D721Med (cell line): ENCODE data around the gene THSD4.

Source experiments
- DNase-seq: peaks from one replicate; pipeline ENCODE4 v3.0.0; 2011; ENCODE audit warnings: low spot score; ENCODE audit not compliant: insufficient read length
- FAIRE-seq: peaks from 2 replicates; lab custom pipeline; 2011; peaks lifted over from hg19 to GRCh38; lab: Jason Lieb, UNC
- CTCF ChIP-seq: IDR thresholded peaks from 2 replicates; pipeline ENCODE4 v1.5.1; 2012; ENCODE audit warnings: mild to moderate bottlenecking, control low read depth; ENCODE audit not compliant: insufficient read depth; ENCODE audit errors: missing control alignments

THSD4 gene

GRCh38 chr15:71566226-71566625 lies 451.0 kb downstream of the THSD4 start:
- TF ChIP-seq CTCF: no peak
- DNase-seq (no peak), FAIRE-seq (no peak)

DNA sequence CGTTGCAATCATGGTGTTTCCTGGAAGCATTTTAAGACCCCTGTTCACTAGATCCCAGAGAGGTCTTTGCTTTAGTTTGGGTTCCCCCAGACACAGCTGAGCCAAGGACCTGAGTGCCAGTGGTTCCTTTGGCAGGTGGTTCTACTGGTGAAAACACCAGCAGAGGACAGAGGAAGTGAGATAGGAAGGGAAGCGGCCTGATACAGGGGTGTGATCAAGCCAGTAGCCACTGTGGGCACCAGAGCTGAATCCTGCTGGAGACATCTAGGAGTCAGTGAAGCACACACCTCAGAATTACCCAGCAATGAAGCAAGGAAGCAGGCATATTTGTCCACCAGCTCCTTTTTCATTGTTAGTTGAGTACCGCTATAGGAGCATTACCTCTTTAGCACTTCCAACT lies 451.9 kb downstream of the THSD4 start:
- DNase-seq (no peak), FAIRE-seq (no peak)
- TF ChIP-seq CTCF: no peak

- TF ChIP-seq CTCF: no peak
- FAIRE-seq: no peak
- no peak for DNase-seq
These were observed 453.0 kb downstream of the THSD4 start for GRCh38 chr15:71568227-71568626.

GRCh38 chr15:71570736-71571135 lies 455.5 kb downstream of the THSD4 start:
- DNase-seq: no peak

GRCh38 chr15:71571641-71572040 lies 456.4 kb downstream of the THSD4 start:
- DNase-seq (peak; percentile 27), FAIRE-seq (peak; percentile 87)
- TF ChIP-seq CTCF: no peak

More at GRCh38 chr15:71570736-71571135, 455.5 kb downstream of the THSD4 start:
- TF ChIP-seq CTCF: no peak
- FAIRE-seq: no peak

- DNase-seq (no peak), FAIRE-seq (no peak)
- peak; percentile 2 for TF ChIP-seq CTCF
These were observed 457.3 kb downstream of the THSD4 start for GRCh38 chr15:71572452-71573053.

GRCh38 chr15:71573599-71573998 lies 458.3 kb downstream of the THSD4 start:
- DNase-seq (no peak), FAIRE-seq (no peak)
- no peak for TF ChIP-seq CTCF
